Measurements from ENCODE around the gene DIPK1B. TPM values are rescaled to one million over a fixed set of nuclear protein-coding genes. Genes with fewer than 3 reads are reported as not detected.
A peak's percentile ranks its signal among the peaks of the same experiment; 100 is the strongest.

DIPK1B gene
- total RNA-seq, 1 experiment from 2014 or later: 45.4 TPM

- TF ChIP-seq HMGXB4 (CRISPR knock-in tag; IDR thresholded peaks at IDR 0.05) (0 out of 2 replicates have a peak, but pooled peaks have one; percentile 57), AR (CRISPR knock-in tag; IDR thresholded peaks at IDR 0.05) (no peak), MYBL2 (CRISPR knock-in tag; IDR thresholded peaks at IDR 0.05) (no peak), CBFB (CRISPR knock-in tag; IDR thresholded peaks at IDR 0.05; ENCODE audit: low read depth) (no peak), ESRRA (CRISPR knock-in tag; IDR thresholded peaks at IDR 0.05; ENCODE audit: borderline replicate concordance) (no peak), CTCF (IDR thresholded peaks at IDR 0.05) (no peak), JAZF1 (CRISPR knock-in tag; IDR thresholded peaks at IDR 0.05) (no peak), ZMAT4 (CRISPR knock-in tag; IDR thresholded peaks at IDR 0.05) (no peak), NR1H2 (CRISPR knock-in tag; IDR thresholded peaks at IDR 0.05) (no peak), USF2 (CRISPR knock-in tag; IDR thresholded peaks at IDR 0.05) (no peak), ZNF281 (CRISPR knock-in tag; IDR thresholded peaks at IDR 0.05) (no peak), NR3C1 (CRISPR knock-in tag; conservative IDR thresholded peaks at IDR 0.05; ENCODE audit: low read depth) (no peak), RELA (CRISPR knock-in tag; IDR thresholded peaks at IDR 0.05; ENCODE audit: borderline replicate concordance) (peak; percentile 27; the same call in 1 of the 2 replicates)
Measured at GRCh38 chr9:136711751-136712689, at the start of gene DIPK1B (continued).
